Panc1 (cell line): ENCODE data around the gene PRKAB2. TPM values are rescaled to one million over a fixed set of nuclear protein-coding genes. Genes with fewer than 3 reads are reported as not detected.

Source experiments
- ATAC-seq: fragments of 200-7000 bp; cut with Tn5 transposase; 2 replicates; pipeline ENCODE4 v1.9.1; 2020; ENCODE audit warnings: mild to moderate bottlenecking, moderate library complexity
- BruUV-seq: library from RNA; stranded (reverse); fragments of 400-500 nt; replicated peaks from 2 replicates; lab custom pipeline; 2021; lab: Mats Ljungman, UMichigan
- CTCF ChIA-PET: fragments of 300-600 bp; sonication (Branson Sonifier 250); formaldehyde crosslinking; loops from one replicate; lab custom pipeline; 2022; ENCODE audit warnings: antibody characterized with exemption; lab: Charles Lee
- POLR2A ChIA-PET: fragments of 300-600 bp; sonication (Branson Sonifier 250); formaldehyde crosslinking; loops from one replicate; lab custom pipeline; 2022; ENCODE audit warnings: antibody characterized with exemption; lab: Charles Lee
- DNase-seq: peaks from one replicate; pipeline ENCODE4 v3.0.0-alpha.2; 2010; ENCODE audit warnings: low read depth, low spot score
- H3K27ac ChIP-seq: 2 replicates; pipeline ENCODE4 v1.5.1; 2011; ENCODE audit warnings: mild to moderate bottlenecking, low read length, inconsistent platforms
- H3K27me3 ChIP-seq: fragments of 200-500 bp; sonication (Bioruptor generic); 2 replicates; pipeline ENCODE4 v1.6.0; 2014; ENCODE audit warnings: low read length, inconsistent platforms; ENCODE audit not compliant: control insufficient read depth, insufficient read depth
- H3K36me3 ChIP-seq: fragments of 200-500 bp; sonication (Bioruptor generic); 2 replicates; pipeline ENCODE4 v1.5.1; 2014; ENCODE audit warnings: inconsistent platforms, mild to moderate bottlenecking, low read length, moderate library complexity; ENCODE audit not compliant: control insufficient read depth, insufficient read depth
- H3K4me1 ChIP-seq: 2 replicates; pipeline ENCODE4 v1.5.1; 2011; ENCODE audit warnings: inconsistent platforms, mild to moderate bottlenecking, low read length, moderate library complexity; ENCODE audit not compliant: control insufficient read depth, insufficient read depth
- H3K4me3 ChIP-seq, 2 experiments: 2 replicates each; pipeline ENCODE4 v1.5.1; 2011 to 2012; ENCODE audit warnings: low read depth in 2 of 2, low read length in 2 of 2, mild to moderate bottlenecking in 2 of 2, inconsistent platforms in 1 of 2, moderate library complexity in 1 of 2
- H3K9me3 ChIP-seq: fragments of 200-500 bp; sonication (Bioruptor generic); 2 replicates; pipeline ENCODE4 v1.5.1; 2014; ENCODE audit warnings: low read depth, mild to moderate bottlenecking, inconsistent platforms, low read length, moderate library complexity; ENCODE audit not compliant: control insufficient read depth, insufficient read depth
- CTCF ChIP-seq: fragments of 450-650 bp; IDR thresholded peaks from 2 replicates; pipeline ENCODE4 v1.5.1; 2017; ENCODE audit warnings: mild to moderate bottlenecking
- POLR2AphosphoS5 ChIP-seq: IDR thresholded peaks from 2 replicates; pipeline ENCODE4 v1.6.1; 2012; ENCODE audit warnings: mild to moderate bottlenecking, low read depth, low read length, moderate library complexity
- REST ChIP-seq, 2 experiments: IDR thresholded peaks; 2 replicates each; pipeline ENCODE4 v1.6.1; 2011 to 2012; ENCODE audit warnings: low read depth in 2 of 2, control low read depth in 1 of 2, low read length in 1 of 2, mild to moderate bottlenecking in 1 of 2, moderate library complexity in 1 of 2; ENCODE audit not compliant: insufficient read depth in 1 of 2
- SIN3A ChIP-seq: IDR thresholded peaks from 2 replicates; pipeline ENCODE4 v1.6.1; 2012; ENCODE audit warnings: low read depth, mild to moderate bottlenecking, low read length, moderate library complexity, borderline replicate concordance; ENCODE audit not compliant: insufficient read depth
- TCF7L2 ChIP-seq: IDR thresholded peaks from 2 replicates; pipeline ENCODE4 v1.6.1; 2011; ENCODE audit warnings: mild to moderate bottlenecking, low read depth, low read length, inconsistent platforms
- in situ Hi-C: cut with HindIII; loops from 2 replicates; pipeline ENCODE4 v1.10.0; 2016; ENCODE audit warnings: low sequenced_read_pairs, low pct_unique_long_range_greater_than_20kb
- intact Hi-C: fragments of 100-400 bp; cut with micrococcal nuclease; formaldehyde crosslinking; loops from one replicate; pipeline ENCODE4 v1.10.0; 2022; ENCODE audit not compliant: unreplicated experiment
- total RNA-seq: library from RNA; stranded (reverse); gene quantifications from one replicate; pipeline ENCODE4 v1.2.1, GENCODE V29; 2021; ENCODE audit not compliant: unreplicated experiment

Gene PRKAB2
- total RNA-seq, 1 experiment from 2014 or later: 6.6 TPM

- H3K4me1 ChIP-seq: no peaks in the 10 kb centered on the region
- no peaks in the 10 kb centered on the region for H3K9me3 ChIP-seq
- H3K27ac ChIP-seq: no peak overlapping the region
- no TSS peak for BruUV-seq
- ChIA-PET CTCF (no interaction called here), POLR2A (no interaction called here)
- intact Hi-C loops (no loop called here), in situ Hi-C loops (no loop called here)
- no peak for TF ChIP-seq CTCF
- no peak for TF ChIP-seq TCF7L2
- no peak for TF ChIP-seq REST (IDR thresholded peaks at IDR 0.05; ENCODE audit: insufficient read depth in 1 of 2, low read depth in 2 of 2, low read length in 1 of 2)
- TF ChIP-seq SIN3A: no peak
- no peak for TF ChIP-seq POLR2AphosphoS5
- ATAC-seq (no peak), DNase-seq (no peak)
- no peak overlapping the region for H3K4me3 ChIP-seq
- no peaks in the 10 kb centered on the region for H3K36me3 ChIP-seq
- H3K27me3 ChIP-seq: peaks cover 4% of the 10 kb centered on the region
Observed at GRCh38 chr1:147207192-147207591, 34.9 kb upstream of the PRKAB2 start.

- H3K4me1 ChIP-seq: no peaks in the 10 kb centered on the region
- CTCF ChIA-PET: no interaction called here
- intact Hi-C loops: no loop called here
- DNase-seq (no peak), ATAC-seq (no peak)
- TF ChIP-seq REST (IDR thresholded peaks at IDR 0.05; ENCODE audit: insufficient read depth in 1 of 2, low read depth in 2 of 2, low read length in 1 of 2) (no peak), POLR2AphosphoS5 (no peak), SIN3A (no peak), TCF7L2 (no peak), CTCF (no peak)
- H3K27ac ChIP-seq: no peak overlapping the region
- H3K4me3 ChIP-seq: no peak overlapping the region
- H3K9me3 ChIP-seq: no peaks in the 10 kb centered on the region
- no peaks in the 10 kb centered on the region; the same call in none of the 2 replicates for H3K27me3 ChIP-seq
- no TSS peak for BruUV-seq
- no peaks in the 10 kb centered on the region for H3K36me3 ChIP-seq
- in situ Hi-C loops: no loop called here
- POLR2A ChIA-PET: no interaction called here
Observed at GRCh38 chr1:147204080-147204479, 31.8 kb upstream of the PRKAB2 start.
